ENCODE measurements around the gene SMIM5.

DNA sequence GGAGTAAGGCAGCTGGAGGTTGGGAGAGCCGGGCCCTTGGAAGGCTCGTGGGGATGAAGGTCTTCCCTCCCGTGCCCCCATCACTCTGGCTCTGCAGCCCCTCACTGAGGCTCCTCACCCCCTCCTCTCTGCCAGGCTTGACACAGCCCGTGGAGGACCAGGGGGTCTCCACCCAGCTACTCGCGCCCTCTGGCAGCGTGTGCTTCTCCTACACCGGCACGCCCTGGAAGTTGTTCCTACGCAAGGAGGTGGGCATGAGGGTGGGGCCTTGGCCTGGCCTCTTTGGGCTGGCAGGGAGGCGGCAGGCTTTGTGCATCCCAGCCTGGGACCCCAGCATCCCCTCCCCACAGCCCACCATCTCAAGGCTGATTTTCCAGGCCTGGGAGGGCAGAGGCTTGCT, 15.6 kb upstream of the SMIM5 start:
- TF ChIP-seq, protein P1, sequence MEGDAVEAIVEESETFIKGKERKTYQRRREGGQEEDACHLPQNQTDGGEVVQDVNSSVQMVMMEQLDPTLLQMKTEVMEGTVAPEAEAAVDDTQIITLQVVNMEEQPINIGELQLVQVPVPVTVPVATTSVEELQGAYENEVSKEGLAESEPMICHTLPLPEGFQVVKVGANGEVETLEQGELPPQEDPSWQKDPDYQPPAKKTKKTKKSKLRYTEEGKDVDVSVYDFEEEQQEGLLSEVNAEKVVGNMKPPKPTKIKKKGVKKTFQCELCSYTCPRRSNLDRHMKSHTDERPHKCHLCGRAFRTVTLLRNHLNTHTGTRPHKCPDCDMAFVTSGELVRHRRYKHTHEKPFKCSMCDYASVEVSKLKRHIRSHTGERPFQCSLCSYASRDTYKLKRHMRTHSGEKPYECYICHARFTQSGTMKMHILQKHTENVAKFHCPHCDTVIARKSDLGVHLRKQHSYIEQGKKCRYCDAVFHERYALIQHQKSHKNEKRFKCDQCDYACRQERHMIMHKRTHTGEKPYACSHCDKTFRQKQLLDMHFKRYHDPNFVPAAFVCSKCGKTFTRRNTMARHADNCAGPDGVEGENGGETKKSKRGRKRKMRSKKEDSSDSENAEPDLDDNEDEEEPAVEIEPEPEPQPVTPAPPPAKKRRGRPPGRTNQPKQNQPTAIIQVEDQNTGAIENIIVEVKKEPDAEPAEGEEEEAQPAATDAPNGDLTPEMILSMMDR (IDR thresholded peaks at IDR 0.05) = no peak
- TF ChIP-seq EZH2 (IDR thresholded peaks at IDR 0.05) = no peak
- TF ChIP-seq EZH2phosphoT487 (IDR thresholded peaks at IDR 0.05) = no peak

Data from neural progenitor cell (in vitro differentiated cells).